HG03045 (cell line): Measurements from ENCODE around the gene SNRNP70.
A peak's percentile ranks its signal among the peaks of the same experiment; 100 is the strongest.
"Not testable (repeated sequence)": the region's sequence is repeated elsewhere in the genome, so short reads cannot be mapped to it uniquely, and the experiment has no call there.

ENCODE experiments used
- ATAC-seq: cut with Tn5 transposase; IDR thresholded peaks from one replicate; pipeline ENCODE4 v1.9.1; 2021; ENCODE audit warnings: mild to moderate bottlenecking, moderate library complexity; ENCODE audit not compliant: unreplicated experiment

Gene SNRNP70

GRCh38 chr19:49141352-49141751 lies 56.1 kb downstream of the SNRNP70 start:
- no peak for ATAC-seq

GRCh38 chr19:49142866-49143335 lies 57.6 kb downstream of the SNRNP70 start:
- peak; percentile 71 for ATAC-seq

- no peak for ATAC-seq
These were observed 60.5 kb downstream of the SNRNP70 start for GRCh38 chr19:49145573-49146407.

- ATAC-seq, result not testable (repeated sequence)
These were observed 61.1 kb downstream of the SNRNP70 start for GRCh38 chr19:49146408-49146770.

- ATAC-seq, result no peak
These were observed 62.9 kb downstream of the SNRNP70 start for GRCh38 chr19:49148044-49148682.

GRCh38 chr19:49148784-49149651 lies 63.8 kb downstream of the SNRNP70 start:
- no peak for ATAC-seq

- no peak for ATAC-seq
These were observed 64.4 kb downstream of the SNRNP70 start for GRCh38 chr19:49149652-49150105.

- no peak for ATAC-seq
These were observed 65.1 kb downstream of the SNRNP70 start for GRCh38 chr19:49150106-49150943.

- no peak for ATAC-seq
These were observed 65.6 kb downstream of the SNRNP70 start for GRCh38 chr19:49150944-49151243.

GRCh38 chr19:49151267-49152118 lies 66.2 kb downstream of the SNRNP70 start:
- no peak for ATAC-seq

- ATAC-seq, result no peak
These were observed 66.9 kb downstream of the SNRNP70 start for GRCh38 chr19:49152119-49152550.

- no peak for ATAC-seq
These were observed 68.0 kb downstream of the SNRNP70 start for GRCh38 chr19:49153167-49153809.

- ATAC-seq, result no peak
These were observed 69.0 kb downstream of the SNRNP70 start for GRCh38 chr19:49154279-49154678.

GRCh38 chr19:49155005-49155819 lies 70.0 kb downstream of the SNRNP70 start, which contains the start of gene HRC:
TSS of gene HRC (minus strand) at chr19:49155396. CDS start at chr19:49155237, 159 bp downstream.
- no peak for ATAC-seq

GRCh38 chr19:49155820-49156346 lies 70.6 kb downstream of the SNRNP70 start:
- ATAC-seq, result no peak

GRCh38 chr19:49157445-49158224 lies 72.4 kb downstream of the SNRNP70 start, which contains the start of gene TRPM4:
TSS of gene TRPM4 (plus strand) at chr19:49157792. CDS start at chr19:49157867, 75 bp downstream.
- no peak for ATAC-seq
